Umbilical cord (tissue), 2 donors: ENCODE data around the gene USP34. TPM values are rescaled to one million over a fixed set of nuclear protein-coding genes. Genes with fewer than 3 reads are reported as not detected.

Experiments used
- DNase-seq: peaks from one replicate; pipeline ENCODE4 v3.0.0-alpha.2; 2015; ENCODE audit warnings: low spot score
- total RNA-seq: library from RNA; depleted of rRNA; stranded (reverse); fragments of >200 nt; gene quantifications from one replicate; pipeline ENCODE4 v1.2.3, GENCODE V29; 2014; ENCODE audit warnings: low replicate concordance; ENCODE audit not compliant: insufficient read depth

USP34 gene
- total RNA-seq, 1 donor from 2014 or later = 131 TPM

DNA sequence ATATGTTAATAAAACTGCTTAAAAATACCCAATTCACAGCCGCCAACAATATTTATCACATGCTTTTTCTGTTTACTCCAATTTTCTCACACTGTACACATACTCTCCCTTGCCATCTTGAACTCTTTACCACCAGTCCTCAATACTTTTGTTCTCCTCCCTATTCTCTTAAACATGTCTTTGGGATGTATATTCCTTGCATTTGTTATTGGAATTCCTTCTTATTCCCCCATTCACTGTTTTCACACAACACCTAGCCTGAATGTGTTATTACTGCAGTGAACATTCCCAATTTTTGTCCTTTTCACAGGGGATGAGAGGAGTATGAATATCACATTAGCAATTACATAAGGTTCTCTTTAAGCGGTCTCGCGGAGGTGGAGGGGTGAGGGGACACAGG lies 94.7 kb downstream of the USP34 start:
- no peak for DNase-seq

DNA sequence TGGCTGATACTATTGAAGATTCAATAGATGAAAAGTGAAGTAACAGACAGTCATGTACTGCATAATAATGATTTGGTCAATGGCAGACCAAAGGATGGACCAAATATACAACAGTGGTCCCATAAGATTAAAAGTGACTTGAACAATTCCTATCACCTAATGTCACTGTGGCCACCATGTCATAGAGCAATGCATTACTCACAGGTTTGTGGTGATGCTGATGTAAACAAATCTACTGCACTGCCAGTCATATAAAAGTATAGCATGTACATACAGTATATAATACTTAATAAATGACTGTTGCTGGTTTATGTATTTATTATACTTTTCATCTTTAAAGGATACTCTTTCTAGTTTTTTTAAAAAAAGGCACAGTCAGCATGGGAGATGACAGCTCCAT lies 99.9 kb downstream of the USP34 start:
- no peak for DNase-seq

DNA sequence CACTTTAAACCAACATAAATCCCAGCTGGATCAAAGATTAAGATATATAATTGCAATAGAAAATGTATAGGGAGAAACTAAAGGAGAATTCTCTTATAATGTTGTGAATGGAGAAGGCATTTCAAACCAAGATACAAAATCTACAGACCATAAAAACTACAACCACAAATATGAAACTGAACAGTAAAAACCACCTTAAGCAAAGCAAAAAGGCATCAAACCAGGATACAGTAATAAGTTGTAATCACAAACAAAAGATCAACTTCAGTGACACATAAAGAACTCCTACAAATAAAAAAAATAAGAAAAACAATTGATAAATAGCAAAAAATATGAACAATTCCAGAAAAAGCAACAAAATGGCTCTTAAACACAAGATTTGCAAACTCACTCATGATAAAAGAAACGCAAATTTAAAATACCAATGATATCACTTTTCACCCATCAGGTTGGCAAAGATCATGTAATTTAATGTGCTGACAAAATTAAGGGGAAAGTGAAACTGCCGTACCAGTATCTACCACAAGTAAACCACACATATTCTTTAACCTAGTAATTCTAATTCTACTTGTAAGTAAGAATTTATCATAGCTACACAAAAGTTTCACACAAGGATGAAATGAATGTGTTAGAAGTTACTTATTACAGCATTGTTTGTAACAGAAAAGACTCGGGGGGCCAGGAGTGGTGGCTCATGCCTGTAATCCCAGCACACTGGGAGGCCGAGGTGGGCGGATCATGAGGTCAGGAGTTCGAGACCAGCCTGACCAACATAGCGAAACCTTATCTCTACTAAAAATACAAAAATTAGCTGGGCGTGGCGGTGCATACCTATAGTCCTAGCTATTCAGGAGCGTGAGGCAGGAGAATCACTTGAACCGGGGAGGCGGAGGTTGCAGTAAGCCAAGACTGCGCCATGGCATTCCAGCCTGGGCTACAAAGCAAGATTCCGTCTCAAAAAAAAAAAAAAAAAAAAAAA lies 101.9 kb downstream of the USP34 start:
- DNase-seq = no peak

DNA sequence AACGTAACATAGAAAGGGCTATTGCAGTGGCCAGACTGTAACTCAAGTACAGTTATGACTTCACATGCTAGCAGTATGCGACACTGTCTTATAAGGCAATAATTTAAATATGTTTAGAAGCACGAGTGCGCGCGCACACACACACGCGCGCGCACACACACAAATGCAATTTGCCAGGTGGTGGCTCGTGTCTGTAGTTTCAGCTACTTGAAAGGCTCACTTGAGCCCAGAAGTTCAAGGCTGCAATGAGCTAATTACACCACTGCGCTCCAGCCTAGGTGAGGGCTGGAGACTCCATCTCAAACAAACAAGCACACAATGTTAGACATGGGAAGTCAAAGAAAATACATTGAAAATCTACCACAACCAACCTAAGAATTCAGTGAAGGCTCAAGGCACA lies 103.7 kb downstream of the USP34 start:
- no peak for DNase-seq

DNA sequence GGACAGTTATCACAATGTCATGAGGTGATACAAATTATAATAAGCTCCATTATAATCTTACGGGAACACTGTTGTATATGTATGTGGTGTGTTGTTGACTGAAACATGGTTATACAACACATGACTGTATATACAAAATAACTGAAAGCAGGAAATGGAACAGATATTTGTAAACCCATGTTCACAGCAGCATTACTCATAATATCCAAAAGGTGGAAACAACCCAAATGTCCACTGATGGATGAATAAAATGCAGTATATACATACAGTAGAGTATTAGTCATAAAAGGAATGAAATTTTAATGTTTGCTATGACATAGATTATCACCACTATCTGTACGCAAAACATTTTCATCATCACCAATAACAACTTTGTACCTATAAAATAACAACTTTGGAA lies 107.3 kb downstream of the USP34 start:
- no peak for DNase-seq

DNA sequence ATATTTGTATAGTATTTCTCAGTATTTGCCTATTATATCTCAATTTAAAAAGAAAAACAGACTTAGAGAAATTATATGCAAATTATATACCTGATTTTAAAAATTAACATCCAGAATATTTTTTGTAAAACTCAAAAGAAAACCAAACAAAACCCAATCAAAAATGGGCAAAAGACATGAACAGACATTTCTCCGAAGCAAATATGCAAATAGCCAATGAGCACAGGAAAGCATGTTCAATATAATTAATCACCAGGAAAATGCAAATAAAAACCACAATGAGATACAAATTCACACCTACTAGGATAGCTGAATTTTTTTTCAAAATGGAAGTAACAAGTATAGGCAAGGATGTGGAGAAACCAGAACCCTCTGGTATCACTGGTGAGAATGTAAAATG lies 108.0 kb downstream of the USP34 start:
- no peak for DNase-seq

DNA sequence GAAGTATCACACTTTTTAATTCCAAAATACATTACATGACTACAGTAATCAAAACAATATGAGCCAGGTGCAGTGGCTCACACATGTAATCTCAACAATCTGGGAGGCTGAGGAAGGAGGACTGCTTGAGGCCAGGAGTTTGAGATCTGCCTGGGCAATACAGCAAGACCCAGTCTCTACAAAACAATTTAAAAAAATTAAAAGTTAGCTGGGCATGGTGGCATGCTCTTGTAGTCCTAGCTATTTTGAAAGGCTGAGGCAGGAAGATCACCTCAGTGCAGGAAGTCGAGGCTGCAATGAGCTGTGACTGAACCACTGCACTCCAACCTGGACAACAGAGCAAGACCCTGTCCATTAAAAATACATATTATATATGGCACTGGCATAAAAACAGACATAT lies 109.8 kb downstream of the USP34 start:
- no peak for DNase-seq

DNA sequence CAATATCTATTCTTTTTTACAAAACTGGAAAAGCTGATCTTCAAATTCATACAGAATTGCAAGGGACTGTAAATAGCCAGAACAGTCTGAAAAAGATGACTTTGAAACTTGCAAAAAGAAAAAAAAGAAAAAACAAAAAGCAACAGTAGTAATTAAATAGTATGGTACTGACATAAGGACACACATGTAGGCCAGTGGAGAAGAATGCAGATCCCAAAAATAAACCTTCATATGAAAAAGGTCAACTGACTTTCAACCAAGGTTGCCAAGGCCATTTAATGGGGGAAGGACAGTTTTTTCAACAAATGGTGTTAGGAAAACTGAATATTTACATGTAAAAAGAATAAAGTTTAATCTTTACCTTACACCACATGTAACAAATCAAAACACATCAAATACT lies 111.8 kb downstream of the USP34 start:
- no peak for DNase-seq

DNA sequence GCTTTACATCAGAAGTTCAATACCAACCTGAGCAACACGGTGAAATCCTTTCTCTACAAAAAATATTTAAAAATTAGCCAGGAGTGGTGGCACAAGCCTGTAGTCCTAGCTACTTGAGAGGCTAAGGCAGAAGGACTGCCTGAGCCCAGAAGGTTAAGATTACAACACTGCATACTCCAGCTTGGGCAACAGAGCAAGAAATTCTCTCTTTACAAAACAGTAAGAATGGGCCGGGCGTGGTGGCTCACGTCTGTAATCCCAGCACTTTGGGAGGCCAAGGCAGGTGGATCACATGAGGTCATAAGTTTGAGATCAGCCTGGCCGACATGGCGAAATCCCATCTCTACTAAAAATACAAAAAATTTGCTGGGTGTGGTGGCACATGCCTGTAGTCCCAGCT lies 113.2 kb downstream of the USP34 start:
- no peak for DNase-seq

DNA sequence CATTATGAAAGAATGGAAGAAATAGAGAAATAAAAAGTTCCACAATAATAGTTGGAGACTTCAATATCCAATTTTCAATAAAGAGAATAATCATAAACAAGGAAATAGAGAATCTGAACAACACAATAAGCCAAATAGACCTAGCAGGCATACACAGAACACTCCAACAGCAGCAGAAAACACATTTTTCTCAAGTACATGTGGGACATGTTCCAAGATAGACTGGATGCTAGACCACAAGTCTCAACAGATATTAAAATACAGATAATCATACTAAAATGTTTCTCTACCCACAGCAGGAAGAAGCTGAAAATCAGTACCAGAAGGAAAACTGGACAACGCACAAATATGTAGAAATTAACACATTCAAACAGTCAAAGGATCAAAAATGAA lies 113.9 kb downstream of the USP34 start:
- DNase-seq = peak; percentile 14

DNA sequence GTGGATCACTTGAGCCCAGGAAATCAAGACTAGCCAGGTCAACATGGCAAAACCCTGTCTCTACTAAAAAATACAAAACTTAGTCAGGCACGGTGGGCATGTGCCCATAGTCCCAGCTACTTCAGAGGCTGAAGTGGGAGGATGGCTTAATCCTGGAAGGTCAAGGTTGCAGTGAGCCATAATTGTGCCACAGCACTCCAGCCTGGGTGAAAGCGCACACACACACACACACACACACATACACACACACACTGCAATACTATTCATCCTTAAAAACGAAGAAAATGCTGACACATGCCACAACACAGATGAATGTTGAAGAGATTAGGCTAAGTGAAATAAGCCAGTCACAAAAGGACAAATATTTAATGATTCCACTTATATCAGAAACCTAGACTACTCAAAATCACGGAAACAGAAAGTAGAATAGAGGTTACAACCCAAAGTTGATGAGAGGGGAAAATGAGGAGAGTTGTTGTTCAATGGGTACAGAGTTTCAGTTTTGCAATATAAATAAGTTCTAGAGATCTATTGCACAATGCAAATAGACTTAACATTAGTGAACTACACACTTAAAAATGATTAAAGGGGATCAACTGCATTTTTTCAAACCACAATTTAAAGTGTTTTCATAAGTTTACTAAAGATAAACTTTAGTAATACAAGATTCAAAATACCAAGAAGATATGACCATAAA lies 114.5 kb downstream of the USP34 start:
- DNase-seq = no peak

DNA sequence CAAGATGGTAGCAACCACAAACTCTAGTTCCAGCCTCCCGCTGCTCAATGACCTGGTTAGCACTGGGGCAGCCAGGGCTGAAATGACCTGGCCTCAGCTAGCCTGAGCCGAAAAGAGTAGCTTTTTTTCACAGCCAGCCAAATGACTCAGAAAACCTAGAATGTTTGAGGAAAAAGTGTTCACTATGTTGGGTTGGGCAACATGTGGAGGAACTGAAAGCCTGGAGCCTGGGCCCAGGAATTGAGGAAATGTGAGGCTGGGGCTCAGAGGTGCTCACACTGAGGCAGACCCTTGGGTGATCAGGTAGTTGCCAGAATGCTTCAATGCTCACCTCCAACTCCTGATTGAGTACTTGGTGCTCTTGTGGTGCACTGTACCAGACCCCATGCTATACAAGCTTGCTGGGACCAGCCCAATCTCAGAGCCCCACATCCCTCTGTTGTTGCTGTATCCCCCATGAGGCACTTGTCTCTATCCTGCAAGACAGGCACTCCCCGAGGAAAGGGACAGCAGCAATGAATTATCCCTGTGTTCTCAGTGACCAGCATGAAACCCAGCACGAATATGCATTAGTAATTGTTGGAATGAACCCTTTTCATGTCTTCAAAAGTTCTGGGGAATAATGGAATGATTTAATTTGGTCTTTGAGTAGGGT lies 116.2 kb downstream of the USP34 start:
- DNase-seq = no peak

DNA sequence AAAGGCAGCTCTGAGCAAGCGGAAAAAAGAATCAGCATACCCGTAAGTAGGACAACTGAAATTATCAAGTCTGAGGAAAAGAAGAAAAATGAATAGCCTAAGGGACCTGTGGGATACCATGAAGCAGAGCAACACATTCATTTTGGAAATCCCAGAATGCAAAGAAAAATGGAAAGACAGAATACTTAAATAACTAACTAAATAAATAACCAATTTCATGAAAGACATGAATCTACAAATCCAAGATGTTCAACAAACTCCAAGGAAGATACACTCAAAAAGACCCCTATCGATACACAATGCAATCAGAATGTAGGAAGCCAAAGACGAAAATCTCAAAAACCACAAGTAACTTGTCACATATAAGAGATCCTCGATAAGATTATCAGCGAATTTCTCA lies 117.0 kb downstream of the USP34 start:
- no peak for DNase-seq

DNA sequence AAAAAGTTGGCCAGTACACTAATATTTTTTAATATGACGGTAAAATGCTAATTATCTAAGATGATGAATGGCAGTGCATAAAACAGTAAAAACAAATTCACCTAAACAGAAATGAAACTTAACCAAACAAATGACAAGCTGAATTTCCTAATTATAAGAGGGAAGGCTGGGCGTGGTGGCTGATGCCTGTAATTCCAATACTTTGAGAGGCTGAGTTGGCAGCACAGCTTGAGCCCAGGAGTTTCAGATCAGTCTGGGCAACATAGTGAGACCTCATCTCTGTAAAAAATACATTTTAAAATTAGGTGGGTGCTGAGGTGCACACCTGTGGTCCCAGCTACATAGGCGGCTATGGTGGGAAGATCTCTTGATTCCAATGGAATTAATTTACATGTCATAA lies 120.1 kb downstream of the USP34 start:
- DNase-seq = no peak

DNA sequence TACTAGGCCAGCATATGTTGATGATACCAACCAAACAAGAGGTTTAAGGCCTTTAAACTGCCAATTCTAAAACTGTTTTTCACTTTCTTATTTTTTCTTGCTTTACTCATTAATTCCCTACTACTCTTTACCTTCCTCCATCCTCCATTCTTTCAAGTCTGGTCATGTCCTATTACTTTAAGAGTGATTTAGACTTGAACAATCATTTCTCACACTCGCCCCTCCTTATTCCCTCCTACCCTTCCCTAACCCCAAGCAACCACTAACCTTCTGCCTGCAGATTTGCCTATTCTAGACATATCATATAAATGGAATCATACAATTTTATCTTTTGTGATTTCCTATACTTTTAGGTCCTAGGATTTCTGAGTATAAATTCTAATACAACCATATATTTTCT lies 127.7 kb downstream of the USP34 start:
- DNase-seq = no peak

DNA sequence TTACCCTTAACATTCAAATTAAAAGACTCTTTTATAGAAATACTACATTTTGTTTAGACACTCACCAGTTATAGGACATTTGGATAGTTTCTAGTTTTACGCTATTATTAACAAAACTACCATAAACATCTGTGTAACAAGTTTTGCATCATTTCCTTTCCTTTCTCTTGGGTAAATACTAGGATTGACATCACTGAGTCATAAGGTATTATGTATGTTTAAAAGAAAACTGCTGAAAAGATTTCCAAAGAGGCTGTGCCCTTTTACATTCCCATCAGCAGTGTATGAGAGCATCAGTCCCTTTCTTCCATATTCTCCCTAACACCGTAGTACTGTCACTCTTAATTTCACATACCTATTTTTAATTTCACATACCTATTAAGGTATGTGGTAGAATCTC lies 130.6 kb downstream of the USP34 start:
- DNase-seq = no peak

DNA sequence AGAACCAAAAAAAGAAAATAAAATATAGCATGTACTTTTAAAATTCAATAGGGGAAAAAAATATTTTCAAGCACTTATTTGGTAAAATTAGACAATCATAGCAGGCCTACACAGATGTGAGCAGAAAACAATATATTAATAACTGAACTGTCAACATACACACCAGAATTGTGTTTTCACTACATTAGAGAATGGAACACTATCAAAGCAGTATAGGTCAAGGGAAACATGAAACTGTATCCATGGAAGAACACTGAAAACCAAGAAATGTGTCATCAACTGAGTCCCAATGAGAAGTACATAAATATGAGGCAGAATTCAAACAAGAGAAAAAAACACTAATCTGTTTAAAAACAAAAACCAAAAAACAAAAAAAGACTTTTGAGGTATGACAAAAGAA lies 132.4 kb downstream of the USP34 start:
- DNase-seq = no peak

DNA sequence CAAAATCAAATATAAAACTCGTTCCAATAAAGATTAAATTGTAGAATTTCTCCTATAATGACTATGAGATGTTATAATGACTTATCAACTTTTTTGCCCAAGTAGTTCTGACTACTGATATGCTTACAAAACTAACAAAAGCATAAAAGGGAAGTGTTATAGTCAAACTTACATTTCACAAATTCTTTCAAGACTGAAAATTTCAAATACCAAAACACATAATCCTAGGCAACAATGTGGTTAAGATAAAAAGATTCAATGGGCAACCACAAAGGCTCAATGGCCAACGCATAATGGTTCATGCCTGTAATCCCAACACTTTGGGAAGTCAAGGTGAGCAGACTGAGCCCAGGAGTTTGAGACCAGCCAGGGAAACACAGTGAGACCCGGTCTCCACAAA lies 135.7 kb downstream of the USP34 start:
- DNase-seq = no peak

DNA sequence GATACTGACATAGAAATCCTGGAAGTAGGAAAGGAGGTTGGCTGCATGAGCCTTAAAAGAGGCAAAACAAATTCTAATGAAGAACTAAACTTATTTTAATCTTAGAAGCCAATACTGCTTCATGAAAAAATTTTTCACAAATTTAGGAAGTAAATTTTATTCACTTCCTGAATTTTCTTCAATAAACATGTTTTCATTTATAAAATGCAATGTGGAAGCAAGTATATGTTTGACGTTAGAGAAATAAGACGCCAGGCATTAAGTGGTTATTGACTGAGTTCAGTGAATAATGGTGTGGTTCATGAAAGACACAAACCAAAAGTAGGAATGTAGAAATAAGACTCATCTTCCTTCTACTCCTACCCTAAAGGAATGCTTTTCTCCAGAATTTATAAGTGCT lies 136.4 kb downstream of the USP34 start:
- no peak for DNase-seq

DNA sequence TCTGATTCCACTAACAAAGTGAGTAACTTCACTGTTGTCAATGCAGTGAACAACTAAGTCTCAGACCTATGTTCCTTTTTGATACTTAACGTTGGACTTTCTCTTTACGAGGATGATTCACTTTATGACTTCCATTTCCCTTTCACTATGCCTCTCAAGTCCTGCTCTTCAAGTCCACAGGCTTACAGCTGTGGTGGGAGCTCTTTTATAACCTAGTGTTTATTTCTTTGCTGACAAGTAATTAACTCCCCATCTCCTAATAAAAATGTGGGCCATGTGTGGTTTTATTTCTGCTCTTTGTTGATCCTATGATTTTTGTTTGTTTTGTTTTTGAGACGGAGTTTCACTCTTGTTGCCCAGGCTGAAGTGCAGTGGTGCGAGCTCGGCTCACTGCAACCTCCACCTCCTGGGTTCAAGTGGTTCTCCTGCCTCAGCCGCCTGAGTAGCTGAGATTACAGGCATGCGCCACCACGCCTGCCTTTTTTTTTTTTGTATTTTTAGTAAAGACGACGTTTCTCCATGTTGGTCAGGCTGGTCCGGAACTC lies 142.1 kb downstream of the USP34 start:
- DNase-seq = peak; percentile 6

DNA sequence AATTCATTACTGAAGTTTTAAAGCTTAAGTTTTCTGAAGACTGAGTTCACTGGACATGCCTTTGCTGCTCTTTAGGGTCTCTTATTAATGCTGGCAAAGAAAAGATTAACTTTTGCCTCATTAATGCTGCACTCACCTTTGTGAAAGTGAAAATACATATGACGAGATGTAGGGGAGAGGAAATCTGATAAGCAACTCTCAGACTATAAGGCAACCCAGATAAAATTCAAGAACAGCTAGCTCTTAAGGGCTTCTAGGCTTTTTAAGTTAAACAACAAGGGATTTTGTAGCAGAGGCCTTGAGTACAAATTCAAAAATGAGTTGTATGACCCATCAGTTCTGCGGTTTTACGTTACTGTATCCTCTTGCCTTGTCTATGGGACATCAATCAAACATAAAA lies 143.7 kb downstream of the USP34 start:
- DNase-seq = no peak

DNA sequence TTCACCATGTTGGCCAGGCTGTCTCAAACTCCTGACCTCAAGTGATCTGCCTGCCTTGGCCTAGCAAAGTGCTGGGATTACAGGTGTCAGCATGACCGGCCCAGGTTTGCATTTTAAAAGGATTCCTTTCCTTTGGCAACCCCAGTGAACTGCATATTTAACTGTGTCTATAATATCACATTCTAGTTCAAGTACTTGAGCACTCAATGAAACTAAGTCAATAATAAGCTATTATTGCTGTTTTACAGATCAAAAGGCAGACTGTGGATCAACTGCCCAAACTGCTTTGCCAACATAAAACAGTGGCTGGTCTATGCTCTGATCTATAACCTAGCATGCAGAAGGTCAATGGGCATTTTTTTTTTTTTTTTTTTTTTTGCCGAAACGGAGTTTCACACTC lies 144.5 kb downstream of the USP34 start:
- no peak for DNase-seq
